ENCODE measurements around the gene CSGALNACT2.

CSGALNACT2 gene

GRCh38 chr10:43230909-43231522 lies 92.8 kb downstream of the CSGALNACT2 start:
- DNase-seq = no peak

GRCh38 chr10:43231523-43232078 lies 93.4 kb downstream of the CSGALNACT2 start:
- no peak for DNase-seq

DNA sequence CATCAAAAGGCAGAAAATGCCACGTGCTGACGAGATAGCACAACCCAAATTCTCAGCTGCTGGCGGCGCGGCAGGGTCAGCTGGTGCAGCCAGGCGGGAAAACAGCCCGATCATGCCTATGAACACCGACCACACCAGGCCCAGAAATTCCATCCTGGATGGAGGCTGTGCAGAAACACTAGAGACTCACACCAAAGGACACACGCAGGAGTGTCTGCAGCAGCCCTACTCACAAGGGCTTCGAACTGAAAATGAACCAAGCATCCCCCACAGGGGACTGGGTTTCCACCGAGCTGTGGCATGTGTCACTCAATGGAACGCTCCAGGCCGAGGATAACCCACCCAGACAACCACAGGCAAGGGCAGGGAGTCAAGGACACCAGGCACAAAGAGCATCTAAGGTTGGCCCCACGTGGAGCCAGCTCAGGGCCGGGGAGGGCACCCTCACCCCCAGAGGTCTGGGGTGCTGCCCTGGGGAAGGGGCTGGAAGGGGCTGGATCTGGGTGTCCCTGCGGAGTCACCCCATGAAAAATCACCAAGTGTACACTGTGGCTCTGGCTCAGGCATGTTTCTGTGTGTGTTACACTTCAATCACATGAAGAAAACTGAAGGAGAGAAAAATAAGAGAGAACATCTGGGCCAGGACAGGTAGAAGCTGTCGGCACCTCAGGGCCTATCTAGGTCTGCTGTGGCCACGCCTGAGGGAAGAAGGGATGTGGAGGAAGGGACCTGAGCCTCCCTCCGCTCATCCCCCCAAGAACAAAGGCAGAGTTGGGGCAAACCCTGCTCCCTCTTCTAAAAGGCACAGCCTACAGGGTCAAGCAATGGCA lies 95.6 kb downstream of the CSGALNACT2 start:
- no peak for DNase-seq

- DNase-seq = no peak
Observed at GRCh38 chr10:43234471-43235041, 96.3 kb downstream of the CSGALNACT2 start.
